Measurements from ENCODE around the gene DCST2. TPM values are rescaled to one million over a fixed set of nuclear protein-coding genes. Genes with fewer than 3 reads are reported as not detected.

Gene DCST2
- total and polyA plus RNA-seq, 11 donors, result 0.14 to 0.65 (median 0.35) TPM; not detected in 1

DNA sequence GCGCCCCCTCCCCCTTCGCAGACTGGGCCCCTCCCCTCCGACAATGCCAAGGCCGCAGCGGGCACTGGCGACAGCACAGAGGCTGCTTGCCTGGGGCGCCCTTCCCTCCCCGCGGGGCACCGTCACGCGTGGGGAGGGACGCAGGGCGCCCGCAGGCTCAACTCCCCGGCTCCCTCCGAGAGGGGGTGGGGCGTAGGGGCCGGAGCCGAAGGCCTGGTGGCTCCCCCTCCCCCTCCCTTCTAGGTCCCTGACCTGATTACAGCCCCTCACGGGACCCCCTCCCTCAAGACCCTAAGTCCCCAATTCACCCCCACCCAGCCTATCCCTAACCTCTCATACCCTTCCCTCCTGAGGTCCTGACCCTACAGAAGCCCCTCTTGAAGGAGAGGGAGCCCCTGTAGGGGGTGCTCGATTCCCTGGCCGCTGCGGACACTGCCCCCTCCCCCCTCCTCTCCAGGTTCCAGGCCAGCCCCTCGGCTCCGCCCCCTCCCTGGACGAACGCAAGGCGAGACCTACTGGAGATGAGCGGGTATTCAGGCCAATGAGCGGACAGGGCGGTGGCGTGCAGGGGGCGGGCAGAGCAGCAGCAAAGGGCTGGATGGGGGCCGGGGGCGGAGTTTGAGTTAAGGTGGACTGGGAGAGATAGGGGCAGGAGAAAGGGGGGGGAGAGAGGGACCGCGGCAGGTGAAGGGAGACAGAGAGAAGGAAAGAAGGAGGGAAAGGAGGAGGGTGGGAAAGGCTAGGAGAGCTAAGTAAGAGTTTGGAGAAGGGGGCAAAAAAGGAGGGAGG, 31.7 kb downstream of the DCST2 start:
- Histone ChIP-seq H3K9me3 (no peaks in the 10 kb centered on the region), H3K4me1 (peaks cover 5 to 64% (median 43%) of the 10 kb centered on the region in 12 donors), H3K27me3 (no peaks in the 10 kb centered on the region), H3K36me3 (no peaks in the 10 kb centered on the region), H3K27ac (peak overlapping the region; percentile 77 to 98 (median 95)), H3K4me3 (peak overlapping the region; percentile 70 to 96 (median 84))
- 0 to 1% (median 1%) methylated on average over 31 to 38 of the region's 38 CpGs for WGBS, 4 donors
- intact Hi-C loops (cut with DNase I), result loop anchor here in 6 of 10 donors (1.0 to 5.0 kb wide), 9 partner anchors 15 to 65 kb away; partner anchors contain the start of genes ADAM15 (in 4 of the 6), CKS1B (in 3 of the 6), FLAD1 (in 1 of the 6) and PMVK (in 1 of the 6)
- peak in 1 of 2 donors; percentile 70 for TF ChIP-seq POLR2A (IDR thresholded peaks at IDR 0.05)
- TF ChIP-seq, protein P1, sequence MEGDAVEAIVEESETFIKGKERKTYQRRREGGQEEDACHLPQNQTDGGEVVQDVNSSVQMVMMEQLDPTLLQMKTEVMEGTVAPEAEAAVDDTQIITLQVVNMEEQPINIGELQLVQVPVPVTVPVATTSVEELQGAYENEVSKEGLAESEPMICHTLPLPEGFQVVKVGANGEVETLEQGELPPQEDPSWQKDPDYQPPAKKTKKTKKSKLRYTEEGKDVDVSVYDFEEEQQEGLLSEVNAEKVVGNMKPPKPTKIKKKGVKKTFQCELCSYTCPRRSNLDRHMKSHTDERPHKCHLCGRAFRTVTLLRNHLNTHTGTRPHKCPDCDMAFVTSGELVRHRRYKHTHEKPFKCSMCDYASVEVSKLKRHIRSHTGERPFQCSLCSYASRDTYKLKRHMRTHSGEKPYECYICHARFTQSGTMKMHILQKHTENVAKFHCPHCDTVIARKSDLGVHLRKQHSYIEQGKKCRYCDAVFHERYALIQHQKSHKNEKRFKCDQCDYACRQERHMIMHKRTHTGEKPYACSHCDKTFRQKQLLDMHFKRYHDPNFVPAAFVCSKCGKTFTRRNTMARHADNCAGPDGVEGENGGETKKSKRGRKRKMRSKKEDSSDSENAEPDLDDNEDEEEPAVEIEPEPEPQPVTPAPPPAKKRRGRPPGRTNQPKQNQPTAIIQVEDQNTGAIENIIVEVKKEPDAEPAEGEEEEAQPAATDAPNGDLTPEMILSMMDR (IDR thresholded peaks at IDR 0.05), result peak in 10 of 12 donors; percentile 12 to 63 (median 45)
- DNase-seq (peak; percentile 100), ATAC-seq (peak; percentile 84 to 90 (median 89))

DNA sequence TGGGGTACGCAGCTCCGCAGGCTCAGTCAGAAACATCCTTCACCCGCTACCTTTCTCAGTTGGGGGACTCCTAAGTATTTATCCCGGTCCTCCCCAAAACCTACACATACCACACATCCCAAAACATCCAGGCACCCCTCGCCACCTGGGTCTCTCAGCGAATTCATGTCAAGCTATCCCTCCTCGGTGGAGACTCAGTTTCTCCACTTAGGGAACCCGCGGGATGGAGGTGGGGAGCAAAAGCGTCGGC, 32.2 kb downstream of the DCST2 start:
- no peak for TF ChIP-seq POLR2A (IDR thresholded peaks at IDR 0.05)
- TF ChIP-seq, protein P1 (IDR thresholded peaks at IDR 0.05), result no peak
- intact Hi-C loops (cut with DNase I), result loop anchor here in 6 of 10 donors (2.0 to 5.0 kb wide), 6 partner anchors 19 to 51 kb away; partner anchors contain the start of genes ADAM15 (in 4 of the 6), CKS1B (in 1 of the 6), FLAD1 (in 1 of the 6) and PYGO2 (in 1 of the 6)
- Histone ChIP-seq H3K4me1 (peaks cover 5 to 59% (median 38%) of the 10 kb centered on the region in 12 donors), H3K9me3 (no peaks in the 10 kb centered on the region), H3K27ac (peak overlapping the region; percentile 77 to 98 (median 95)), H3K27me3 (no peaks in the 10 kb centered on the region), H3K4me3 (peak overlapping the region; percentile 70 to 96 (median 84)), H3K36me3 (no peaks in the 10 kb centered on the region)
- DNase-seq (peak in 1 of 5 donors; percentile 25), ATAC-seq (no peak)
- 0 to 2% (median 1%) methylated on average over 10 to 11 of the region's 11 CpGs for WGBS, 4 donors

DNA sequence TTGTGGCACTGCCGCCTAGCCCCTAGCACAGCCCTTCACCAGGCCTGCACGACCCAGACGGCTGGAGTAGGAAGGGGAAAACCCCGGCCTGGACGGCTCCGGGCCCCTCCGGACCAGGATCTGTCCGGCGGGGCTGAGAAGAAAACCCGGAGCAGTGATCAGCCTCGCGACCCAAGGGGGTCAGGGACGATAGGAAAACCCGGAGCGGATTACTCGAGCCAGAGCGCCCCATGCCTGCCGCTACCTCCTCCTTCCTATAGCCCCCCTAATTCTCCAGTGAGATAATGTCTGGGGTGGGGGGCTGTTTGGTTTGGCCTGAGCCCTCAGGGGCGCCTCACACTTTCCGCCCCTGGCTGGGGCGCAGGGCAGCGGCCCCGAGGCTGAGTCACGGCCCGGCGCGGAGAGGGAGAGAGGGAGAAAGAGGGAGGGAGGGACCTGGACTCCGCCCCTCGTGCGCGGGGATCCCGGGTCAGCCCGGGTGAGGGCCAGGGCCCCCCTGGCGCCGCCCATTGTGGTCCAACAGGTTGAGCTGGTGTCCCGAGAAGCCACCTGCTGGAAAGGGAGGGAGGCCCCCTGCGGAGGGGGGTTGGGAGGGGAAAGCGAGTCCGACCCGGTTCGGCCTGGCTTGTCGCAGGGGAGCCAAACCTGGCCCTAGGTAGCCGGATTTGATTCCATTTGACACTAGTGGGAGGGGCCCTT, 32.7 kb downstream of the DCST2 start:
- no peaks in the 10 kb centered on the region for H3K36me3 ChIP-seq
- DNase-seq, result peak; percentile 89 to 93 (median 91)
- WGBS, 4 donors, result 0 to 1% (median 0%) methylated on average over 9 to 43 of the region's 43 CpGs
- ATAC-seq, result peak; percentile 18 to 68 (median 62)
- H3K4me3 ChIP-seq, result peak overlapping the region; percentile 70 to 96 (median 84)
- H3K4me1 ChIP-seq, result peaks cover under 1 to 58% (median 34%) of the 10 kb centered on the region in 12 donors
- H3K27ac ChIP-seq, result peak overlapping the region; percentile 77 to 98 (median 95)
- no peaks in the 10 kb centered on the region for H3K9me3 ChIP-seq
- H3K27me3 ChIP-seq, result no peaks in the 10 kb centered on the region
- TF ChIP-seq, protein P1 (IDR thresholded peaks at IDR 0.05), result peak in 3 of 12 donors; percentile 3 to 14 (median 8)
- peak; percentile 24 to 78 for TF ChIP-seq POLR2A (IDR thresholded peaks at IDR 0.05)
- intact Hi-C loops (cut with DNase I), result loop anchor here in 6 of 10 donors (2.0 to 5.0 kb wide), 6 partner anchors 18 to 51 kb away; partner anchors contain the start of genes ADAM15 (in 4 of the 6), CKS1B (in 1 of the 6), FLAD1 (in 1 of the 6) and PYGO2 (in 1 of the 6)

All from heart left ventricle (tissue), 16 donors.